ENCODE results near the gene TUSC2.

The TUSC2 gene

GRCh38 chr3:50354850-50355249, 26.8 kb upstream of the TUSC2 start:
- DNase-seq (ENCODE audit: low read depth): no peak

DNA sequence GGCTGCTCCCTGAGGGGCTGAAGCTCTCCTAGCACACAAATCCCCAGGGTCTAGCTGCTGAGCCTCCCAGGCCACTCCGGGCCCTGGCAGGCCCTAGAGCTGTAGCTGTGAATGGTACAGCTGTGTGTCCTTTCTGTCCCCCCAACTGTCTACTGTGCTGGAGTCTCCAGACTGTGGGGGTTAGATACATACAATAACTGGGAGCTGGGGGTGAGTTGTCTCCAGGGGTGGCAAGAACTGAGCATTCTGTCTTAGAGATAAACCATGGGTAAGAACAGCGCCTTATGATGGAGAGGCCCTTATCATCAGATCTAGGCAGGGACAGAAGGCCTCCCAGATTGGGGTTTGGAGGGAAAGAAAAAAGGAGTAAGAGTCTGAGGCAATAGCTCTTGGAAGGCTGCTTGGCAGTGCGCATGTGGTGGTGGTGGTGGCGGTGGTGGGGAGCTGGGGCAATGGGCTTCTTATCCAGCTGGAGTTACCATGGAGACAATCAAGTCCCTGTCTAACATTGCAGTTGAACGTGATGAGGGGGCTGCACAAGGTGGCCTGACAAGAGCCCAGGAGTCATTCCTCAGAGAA, 26.3 kb upstream of the TUSC2 start:
- DNase-seq (ENCODE audit: low read depth): no peak

DNA sequence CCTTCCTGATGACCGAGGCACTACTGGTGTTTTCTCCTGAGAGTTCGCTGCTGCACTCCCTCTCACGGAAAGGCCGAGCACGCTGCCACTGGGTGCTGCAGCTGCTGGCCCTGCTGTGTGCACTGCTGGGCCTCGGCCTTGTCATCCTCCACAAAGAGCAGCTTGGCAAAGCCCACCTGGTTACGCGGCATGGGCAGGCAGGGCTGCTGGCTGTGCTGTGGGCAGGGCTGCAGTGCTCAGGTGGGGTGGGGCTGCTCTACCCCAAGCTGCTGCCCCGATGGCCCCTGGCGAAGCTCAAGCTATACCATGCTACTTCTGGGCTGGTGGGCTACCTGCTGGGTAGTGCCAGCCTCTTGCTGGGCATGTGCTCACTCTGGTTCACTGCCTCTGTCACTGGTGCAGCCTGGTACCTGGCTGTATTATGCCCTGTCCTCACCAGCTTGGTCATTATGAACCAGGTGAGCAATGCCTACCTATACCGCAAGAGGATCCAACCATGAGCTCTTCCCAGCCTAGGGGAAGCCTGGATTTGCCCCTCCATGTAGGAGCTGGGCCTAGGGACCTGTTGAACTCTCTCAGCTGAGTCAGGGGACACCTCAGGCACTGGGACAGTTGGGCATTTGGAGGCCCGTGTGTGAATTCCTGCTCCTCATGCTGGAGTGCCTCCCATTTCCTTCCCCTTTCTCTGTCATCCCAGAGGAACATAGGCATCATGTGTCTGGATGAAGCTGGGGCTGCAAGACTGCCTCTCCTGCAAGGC, 25.4 kb upstream of the TUSC2 start:
- no peak for DNase-seq (ENCODE audit: low read depth)

DNA sequence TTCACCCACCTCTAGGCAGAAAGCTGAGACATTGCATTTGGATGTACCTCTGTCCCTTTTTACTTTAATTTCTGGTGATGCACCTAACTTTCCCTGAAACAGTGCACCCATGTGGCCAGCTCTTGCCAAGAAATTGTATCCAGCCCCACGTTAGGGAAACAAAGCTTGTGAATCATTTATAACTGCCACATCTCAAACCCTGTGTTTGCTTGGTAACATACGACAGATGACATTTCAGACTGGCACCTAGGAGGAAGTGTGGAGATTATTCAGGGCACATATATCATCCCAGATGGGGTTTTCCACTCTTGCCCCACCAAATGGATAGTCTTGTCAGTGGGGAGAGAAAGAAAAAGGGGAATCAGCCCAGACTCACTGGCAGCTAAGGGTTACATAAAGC, 24.8 kb upstream of the TUSC2 start:
- DNase-seq (ENCODE audit: low read depth): no peak

DNA sequence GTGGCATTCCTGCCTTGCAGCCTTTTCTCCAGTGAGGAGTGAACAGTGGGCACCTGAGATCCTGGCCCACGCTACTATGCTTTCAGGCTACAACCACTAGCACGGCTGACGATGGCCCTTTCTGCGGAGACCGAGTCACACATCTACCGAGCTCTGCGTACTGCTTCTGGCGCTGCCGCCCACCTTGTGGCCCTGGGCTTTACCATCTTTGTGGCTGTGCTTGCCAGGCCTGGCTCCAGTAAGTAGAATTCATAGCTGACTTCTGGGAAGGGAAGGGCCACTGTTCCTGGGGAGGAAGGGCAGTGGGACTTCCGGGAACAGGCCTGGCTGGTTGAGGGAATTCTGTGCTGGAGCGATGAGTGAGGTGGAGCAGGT, 23.3 kb upstream of the TUSC2 start:
- DNase-seq (ENCODE audit: low read depth): no peak

DNA sequence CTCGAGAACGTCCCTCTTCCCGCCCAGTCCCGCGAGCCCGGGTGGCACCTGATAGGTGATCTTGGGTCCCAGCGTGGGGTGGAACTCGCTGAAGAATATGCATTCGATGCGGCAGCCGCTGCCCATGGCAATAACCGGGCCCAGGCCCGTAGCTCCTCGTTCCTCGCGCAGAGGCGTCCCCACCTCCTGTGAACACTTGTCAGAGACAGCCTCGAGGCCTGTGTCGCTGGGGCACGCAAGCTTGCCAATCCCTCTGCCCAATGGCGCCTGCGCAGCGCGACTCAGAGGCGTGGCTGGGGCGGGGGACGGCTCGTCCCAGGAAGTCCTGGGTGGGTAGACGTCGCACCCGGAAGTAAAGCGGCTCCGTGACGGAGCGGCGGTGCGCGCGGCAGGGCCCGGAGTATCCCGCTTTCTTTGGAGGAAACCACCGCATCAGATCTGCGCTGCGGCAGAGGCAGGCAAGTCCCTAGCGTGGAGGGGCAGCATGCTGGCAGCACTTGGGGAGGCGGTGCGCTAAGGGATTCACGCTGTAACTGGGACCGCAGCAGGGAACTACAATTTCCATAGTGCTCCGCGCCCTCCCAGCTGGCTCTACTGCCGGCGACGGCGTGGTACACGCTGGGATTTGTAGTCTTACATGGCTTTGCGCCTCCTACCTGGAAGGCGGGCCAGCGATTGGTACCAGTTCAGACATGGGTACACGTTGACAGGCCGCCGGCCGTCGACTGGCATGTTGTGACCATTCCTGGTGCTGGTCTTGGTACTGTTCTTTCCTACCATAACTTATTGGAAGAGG, 22.7 kb upstream of the TUSC2 start, which contains the start of the genes CYB561D2 and NPRL2:
CYB561D2 (plus strand) TSS at position 336 of the 796 bp plus-strand sequence. CDS start 572 bp downstream, outside the sequence.
NPRL2 (minus strand) TSS at position 249 of the 796 bp plus-strand sequence; CDS start at position 126, 123 bp downstream.
- peak; percentile 99 for DNase-seq (ENCODE audit: low read depth)

GRCh38 chr3:50350213-50350526, 22.1 kb upstream of the TUSC2 start:
- DNase-seq (ENCODE audit: low read depth): no peak

- DNase-seq (ENCODE audit: low read depth): peak; percentile 69
Measured at GRCh38 chr3:50347187-50347813, 19.3 kb upstream of the TUSC2 start.

DNA sequence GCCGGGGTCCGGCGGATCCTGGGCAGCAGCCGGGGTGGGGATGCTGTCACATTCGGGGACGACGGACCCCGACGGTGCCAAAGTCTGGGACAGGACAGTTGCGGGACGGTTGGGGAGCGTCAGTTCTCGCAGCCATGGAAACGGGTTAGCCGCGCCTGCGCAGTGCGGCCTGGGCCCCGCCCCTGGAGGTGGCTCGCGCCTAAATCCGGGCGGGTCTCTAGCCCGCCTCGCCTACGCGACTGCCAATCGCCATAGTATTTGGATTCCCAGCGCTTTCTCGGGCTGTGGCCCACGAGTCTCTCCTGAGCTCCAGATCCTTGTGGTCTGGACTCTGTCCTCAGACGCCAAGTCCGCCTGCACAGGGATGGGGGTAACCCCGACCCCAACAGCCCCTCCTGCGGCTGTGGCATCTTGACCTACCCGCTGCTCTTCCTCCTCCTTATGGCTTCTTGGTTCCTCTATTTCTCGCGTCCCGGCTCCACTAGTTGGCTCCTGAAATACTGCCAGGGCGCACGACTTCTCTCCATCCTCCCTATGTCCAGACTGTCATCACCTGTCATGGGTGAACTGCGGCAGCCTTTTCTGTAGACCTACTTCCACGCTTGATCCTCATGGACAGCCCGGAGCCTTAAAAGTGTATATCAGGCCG, 17.7 kb upstream of the TUSC2 start, which contains the start of gene ZMYND10:
ZMYND10 (minus strand) TSS at position 147 of the 649 bp plus-strand sequence. CDS start 153 bp downstream, outside the sequence.
- DNase-seq (ENCODE audit: low read depth): peak; percentile 69

DNA sequence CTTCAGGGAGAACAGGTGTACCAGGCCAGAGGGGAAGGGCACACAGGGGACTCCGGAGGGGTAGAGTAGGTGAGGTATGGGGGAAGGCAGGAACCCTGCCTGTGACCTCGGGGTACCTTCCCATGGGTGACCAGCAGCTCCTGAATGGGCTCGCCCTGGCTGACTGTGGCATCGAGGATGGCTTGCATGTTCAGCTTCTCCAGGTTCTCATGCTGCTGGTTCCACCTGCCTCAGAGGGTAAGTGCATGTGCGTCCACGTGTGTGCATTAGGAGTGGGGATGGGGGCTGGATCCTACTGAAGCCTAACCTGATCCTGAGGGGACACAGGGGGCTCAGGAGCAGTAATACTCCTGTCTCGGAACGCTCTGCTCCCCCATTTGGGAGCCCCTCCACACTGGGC, 17.0 kb upstream of the TUSC2 start:
- DNase-seq (ENCODE audit: low read depth): no peak

DNA sequence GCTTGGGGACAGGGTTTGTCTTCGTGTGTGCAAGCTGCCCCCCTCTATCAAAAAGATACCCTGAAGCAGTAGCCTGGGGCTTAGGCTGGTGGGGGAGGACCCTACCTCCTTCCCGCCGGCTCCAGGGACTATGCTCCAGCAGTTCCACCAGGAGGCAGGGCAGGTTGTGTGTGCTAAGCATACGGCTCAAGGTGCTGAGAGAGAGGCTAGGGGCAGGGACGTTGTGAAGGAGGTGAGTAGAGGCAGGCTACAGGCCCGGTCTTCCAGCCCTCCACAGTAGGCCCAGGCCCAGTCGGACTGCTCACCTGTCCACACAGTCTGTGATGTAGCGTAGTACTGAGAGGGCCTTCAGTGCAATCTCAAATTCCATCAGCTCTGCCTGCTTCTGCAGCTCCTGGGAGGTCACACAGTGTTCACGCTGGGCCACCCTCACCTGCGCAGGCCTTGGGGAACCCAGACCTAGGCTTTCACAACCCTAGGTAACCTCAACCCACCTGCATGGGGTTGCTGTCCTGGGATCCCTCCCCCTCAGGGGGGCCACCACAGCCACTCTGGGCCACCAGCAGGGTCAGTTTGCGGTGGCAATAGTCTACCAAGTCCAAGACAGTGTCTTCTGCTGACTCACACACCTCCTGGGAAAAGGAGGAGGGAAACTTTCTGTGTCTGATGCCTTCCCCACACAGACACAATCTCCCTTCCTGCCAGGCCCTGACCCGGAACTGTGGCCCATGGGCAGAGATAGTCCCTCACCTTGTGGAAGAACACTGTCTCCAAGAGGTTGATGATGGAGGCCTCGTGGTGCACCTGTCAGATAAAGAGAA, 15.0 kb upstream of the TUSC2 start:
- DNase-seq (ENCODE audit: low read depth): no peak

DNA sequence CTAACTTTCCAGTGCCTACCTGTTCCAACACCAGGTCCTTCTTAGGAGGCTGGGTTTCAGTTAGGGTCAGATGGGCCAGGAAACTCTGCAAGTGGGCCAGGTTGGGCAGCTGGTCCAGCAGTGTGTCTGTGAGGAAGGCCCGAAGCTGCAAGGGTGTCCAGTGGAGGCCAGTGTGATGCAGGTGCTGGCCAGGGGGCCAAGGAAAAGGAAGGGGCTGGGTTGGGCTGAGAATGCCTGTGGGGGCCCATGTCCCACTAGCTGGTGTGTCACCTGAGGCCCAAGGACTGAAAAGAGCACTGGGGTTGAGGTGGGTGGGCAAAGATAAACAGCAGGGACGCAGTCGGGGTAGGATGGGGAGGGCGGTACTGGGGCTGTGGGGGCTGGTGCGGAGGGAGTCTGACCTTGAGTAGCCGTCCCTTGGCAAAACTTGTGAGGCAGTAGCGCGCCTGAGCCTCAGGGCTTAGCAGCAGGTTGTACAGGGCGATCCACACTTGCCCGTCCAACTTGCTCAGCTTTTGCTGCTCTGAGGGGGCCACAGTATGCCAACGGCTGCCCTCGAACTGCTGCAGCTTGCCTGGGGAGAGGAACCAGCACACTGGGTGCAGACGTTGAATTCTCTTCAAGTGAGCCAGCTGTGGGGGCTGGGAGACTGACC, 14.1 kb upstream of the TUSC2 start:
- DNase-seq (ENCODE audit: low read depth): no peak

DNA sequence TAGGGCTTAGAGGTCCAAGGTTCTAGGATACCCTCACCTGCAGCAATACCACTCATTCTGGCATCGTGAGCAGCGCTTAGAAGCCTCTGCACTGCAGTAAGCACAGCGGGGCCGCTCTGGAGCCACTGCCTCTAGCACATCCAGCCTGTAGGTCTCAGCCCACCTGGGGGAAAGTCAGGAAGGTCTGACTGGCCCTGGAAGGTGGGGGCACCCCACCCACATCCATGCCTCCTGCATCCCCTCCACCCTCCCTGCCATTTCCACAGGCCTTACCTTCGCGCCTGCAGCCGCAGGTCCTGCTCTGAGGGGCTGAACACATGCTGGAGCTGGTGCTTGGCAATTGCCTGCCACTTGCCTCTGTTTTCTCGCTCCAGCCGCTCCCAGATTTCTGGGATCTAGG, 13.5 kb upstream of the TUSC2 start:
- DNase-seq (ENCODE audit: low read depth): no peak

DNA sequence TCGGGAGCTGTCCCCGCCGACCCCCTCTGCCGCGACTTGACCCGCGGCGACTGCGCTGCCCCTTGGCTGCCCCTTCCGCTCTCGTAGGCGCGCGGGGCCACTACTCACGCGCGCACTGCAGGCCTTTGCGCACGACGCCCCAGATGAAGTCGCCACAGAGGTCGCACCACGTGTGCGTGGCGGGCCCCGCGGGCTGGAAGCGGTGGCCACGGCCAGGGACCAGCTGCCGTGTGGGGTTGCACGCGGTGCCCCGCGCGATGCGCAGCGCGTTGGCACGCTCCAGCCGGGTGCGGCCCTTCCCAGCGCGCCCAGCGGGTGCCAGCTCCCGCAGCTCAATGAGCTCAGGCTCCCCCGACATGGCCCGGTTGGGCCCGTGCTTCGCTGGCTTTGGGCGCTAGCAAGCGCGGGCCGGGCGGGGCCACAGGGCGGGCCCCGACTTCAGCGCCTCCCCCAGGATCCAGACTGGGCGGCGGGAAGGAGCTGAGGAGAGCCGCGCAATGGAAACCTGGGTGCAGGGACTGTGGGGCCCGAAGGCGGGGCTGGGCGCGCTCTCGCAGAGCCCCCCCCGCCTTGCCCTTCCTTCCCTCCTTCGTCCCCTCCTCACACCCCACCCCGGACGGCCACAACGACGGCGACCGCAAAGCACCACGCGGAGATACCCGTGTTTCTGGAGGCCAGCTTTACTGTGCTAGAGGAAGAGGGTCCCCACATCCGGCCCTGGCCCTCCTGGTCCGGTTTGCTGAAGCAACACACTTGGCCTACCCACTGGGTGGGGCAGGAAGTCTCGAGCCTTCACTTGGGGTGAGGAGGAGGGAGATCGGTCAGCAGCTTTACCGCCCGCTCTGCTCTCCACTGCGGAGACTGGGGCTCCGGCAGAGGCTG, 12.7 kb upstream of the TUSC2 start, which contains the start of gene RASSF1:
RASSF1 (minus strand) TSS at position 389 of the 882 bp plus-strand sequence; CDS start at position 358, 31 bp downstream.
- peak; percentile 40 for DNase-seq (ENCODE audit: low read depth)

DNA sequence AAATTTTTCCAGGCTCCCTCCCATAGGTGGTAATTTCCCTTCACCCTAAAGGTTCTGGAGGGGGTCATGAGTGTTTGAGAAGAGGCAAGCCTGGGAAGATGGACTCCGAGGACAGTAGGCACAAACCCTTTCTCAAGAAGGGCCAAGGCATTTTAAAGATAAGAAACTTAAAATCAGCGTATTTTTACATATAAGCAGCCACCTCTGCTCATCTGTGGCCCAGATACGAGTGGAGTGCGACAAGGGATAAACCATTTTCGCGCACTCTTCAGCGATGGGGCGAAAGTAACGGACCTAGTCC, 12.1 kb upstream of the TUSC2 start:
- DNase-seq (ENCODE audit: low read depth): no peak

GRCh38 chr3:50339485-50340146, 11.6 kb upstream of the TUSC2 start:
- DNase-seq (ENCODE audit: low read depth): no peak

DNA sequence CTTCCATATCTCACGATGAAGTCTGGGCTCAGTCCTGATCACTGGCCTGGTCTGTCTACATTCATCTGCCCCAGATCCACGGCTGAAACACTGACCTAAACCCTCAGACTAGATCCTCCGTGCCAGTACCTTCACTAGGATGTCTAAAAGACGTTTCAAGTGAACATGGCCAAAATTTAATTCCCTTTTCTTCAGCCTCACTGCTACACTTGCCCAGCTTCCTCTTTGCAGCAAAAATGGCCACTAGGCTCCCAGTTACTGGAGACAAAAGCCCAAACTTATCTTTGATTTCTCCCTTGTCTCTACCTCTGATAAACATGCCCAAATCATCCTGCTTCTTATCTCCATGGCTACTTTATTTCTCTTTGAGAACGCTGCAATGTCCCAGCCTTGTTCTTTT, 10.9 kb upstream of the TUSC2 start:
- DNase-seq (ENCODE audit: low read depth): no peak

GRCh38 chr3:50337175-50337861, 9.3 kb upstream of the TUSC2 start:
- peak; percentile 89 for DNase-seq (ENCODE audit: low read depth)

All from T follicular helper cell (primary cell).